Gastrocnemius medialis (tissue), 4 donors: ENCODE results near the gene BMPR1B. TPM values are rescaled to one million over a fixed set of nuclear protein-coding genes. Genes with fewer than 3 reads are reported as not detected.

Source experiments
- ATAC-seq, 2 donors: fragments of 150-250 bp; one replicate each; pipeline ENCODE4 v1.9.1; 2016
- DNase-seq, 2 donors: peaks; one replicate each; pipeline ENCODE4 v3.0.0-alpha.2; 2019
- H3K27ac ChIP-seq, 4 donors: fragments of 200-600 bp; sonication (generic); 1 replicate in 1 of 4; 2 replicates in 3 of 4; pipeline ENCODE4 v1.5.1; 2016 to 2018; ENCODE audit warnings: mild to moderate bottlenecking in 2 of 4, moderate library complexity in 1 of 4
- H3K27me3 ChIP-seq, 3 donors: fragments of 200-600 bp; sonication (generic) in 2 of 3; 1 replicate in 1 of 3; 2 replicates in 2 of 3; pipeline versions ENCODE4 v1.5.1 to v1.6.0; 2016 to 2019; ENCODE audit warnings: mild to moderate bottlenecking in 1 of 3, moderate library complexity in 1 of 3
- H3K36me3 ChIP-seq, 2 donors: fragments of 200-600 bp; sonication (generic) in 1 of 2; one replicate each; pipeline ENCODE4 v1.5.1; 2017 to 2018
- H3K4me1 ChIP-seq, 2 donors: fragments of 200-600 bp; sonication (generic) in 1 of 2; one replicate each; pipeline ENCODE4 v1.5.1; 2016 to 2017; ENCODE audit warnings: mild to moderate bottlenecking in 2 of 2
- H3K4me3 ChIP-seq, 4 donors: fragments of 200-600 bp; sonication (generic) in 3 of 4; 1 replicate in 1 of 4; 2 replicates in 3 of 4; pipeline ENCODE4 v1.5.1; 2016 to 2019; ENCODE audit warnings: mild to moderate bottlenecking in 2 of 4
- H3K9me3 ChIP-seq, 3 donors: fragments of 200-600 bp; sonication (generic) in 2 of 3; 1 replicate in 1 of 3; 2 replicates in 2 of 3; pipeline ENCODE4 v1.5.1; 2016 to 2019
- POLR2A ChIP-seq, 2 donors: fragments of 450-650 bp; IDR thresholded peaks; one replicate each; pipeline ENCODE4 v1.6.1; 2017; ENCODE audit warnings: antibody characterized with exemption in 2 of 2, mild to moderate bottlenecking in 2 of 2, moderate library complexity in 2 of 2
- in situ Hi-C, 4 donors: fragments of 200-750 bp; cut with MboI; loops; one replicate each; pipeline versions ENCODE4 v1.15.0 to v1.8.0; 2017; ENCODE audit warnings: low sequenced_read_pairs in 4 of 4
- intact Hi-C: fragments of 100-400 bp; cut with DNase I; formaldehyde crosslinking; loops from one replicate; pipeline ENCODE4 v1.15.1; 2023; ENCODE audit warnings: low total_unique reads
- total RNA-seq, 4 donors: library from RNA; depleted of rRNA; stranded (reverse); fragments of >200 nt; gene quantifications; one replicate each; pipeline versions ENCODE4 v1.1.0 to v1.2.3, GENCODE V29; 2016
- TF ChIP-seq, protein P1 (sequence below), 5 experiments: fragments of 450-650 bp in 3 of 5; fragments of 200-600 bp in 2 of 5; sonication (generic) in 2 of 5; IDR thresholded peaks in 4 of 5; conservative IDR thresholded peaks in 1 of 5; 1 replicate in 4 of 5; 2 replicates in 1 of 5; pipeline ENCODE4 v1.5.1; 2016 to 2019; ENCODE audit warnings: antibody characterized with exemption in 5 of 5, mild to moderate bottlenecking in 3 of 5, moderate library complexity in 3 of 5

BMPR1B gene
- total RNA-seq, 4 donors from 2014 or later: 0.92 to 6.9 (median 1.7) TPM

DNA sequence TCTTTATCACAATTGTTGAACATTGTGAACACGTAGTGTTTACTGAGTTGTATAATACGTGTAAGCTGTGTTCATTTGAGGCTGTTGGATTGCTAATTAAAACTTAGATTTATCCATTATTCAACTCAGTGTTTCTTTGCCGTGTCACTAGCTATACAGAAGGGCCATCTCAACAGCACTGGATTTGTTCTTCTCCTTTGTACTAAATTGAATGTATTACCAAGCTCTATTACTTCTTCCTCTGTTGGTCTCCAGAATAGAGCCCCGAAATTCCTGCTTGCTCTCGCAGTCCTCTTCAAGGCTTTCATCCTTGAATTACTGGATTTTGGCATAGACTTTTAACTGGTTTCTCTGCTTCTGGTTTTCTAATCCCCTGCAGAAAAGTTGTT lies 182.8 kb downstream of the BMPR1B start:
- Histone ChIP-seq H3K4me1 (no peaks in the 10 kb centered on the region), H3K36me3 (no peaks in the 10 kb centered on the region), H3K27me3 (no peaks in the 10 kb centered on the region), H3K27ac (no peak overlapping the region), H3K4me3 (no peak overlapping the region), H3K9me3 (no peaks in the 10 kb centered on the region)
- in situ Hi-C loops (no loop called here), intact Hi-C loops (no loop called here)
- ATAC-seq: no peak
- DNase-seq: no peak
- TF ChIP-seq, protein P1, sequence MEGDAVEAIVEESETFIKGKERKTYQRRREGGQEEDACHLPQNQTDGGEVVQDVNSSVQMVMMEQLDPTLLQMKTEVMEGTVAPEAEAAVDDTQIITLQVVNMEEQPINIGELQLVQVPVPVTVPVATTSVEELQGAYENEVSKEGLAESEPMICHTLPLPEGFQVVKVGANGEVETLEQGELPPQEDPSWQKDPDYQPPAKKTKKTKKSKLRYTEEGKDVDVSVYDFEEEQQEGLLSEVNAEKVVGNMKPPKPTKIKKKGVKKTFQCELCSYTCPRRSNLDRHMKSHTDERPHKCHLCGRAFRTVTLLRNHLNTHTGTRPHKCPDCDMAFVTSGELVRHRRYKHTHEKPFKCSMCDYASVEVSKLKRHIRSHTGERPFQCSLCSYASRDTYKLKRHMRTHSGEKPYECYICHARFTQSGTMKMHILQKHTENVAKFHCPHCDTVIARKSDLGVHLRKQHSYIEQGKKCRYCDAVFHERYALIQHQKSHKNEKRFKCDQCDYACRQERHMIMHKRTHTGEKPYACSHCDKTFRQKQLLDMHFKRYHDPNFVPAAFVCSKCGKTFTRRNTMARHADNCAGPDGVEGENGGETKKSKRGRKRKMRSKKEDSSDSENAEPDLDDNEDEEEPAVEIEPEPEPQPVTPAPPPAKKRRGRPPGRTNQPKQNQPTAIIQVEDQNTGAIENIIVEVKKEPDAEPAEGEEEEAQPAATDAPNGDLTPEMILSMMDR (IDR thresholded peaks at IDR 0.05 in 4 of 5, conservative IDR thresholded peaks at IDR 0.05 in 1 of 5): no peak
- TF ChIP-seq POLR2A (IDR thresholded peaks at IDR 0.05): no peak

DNA sequence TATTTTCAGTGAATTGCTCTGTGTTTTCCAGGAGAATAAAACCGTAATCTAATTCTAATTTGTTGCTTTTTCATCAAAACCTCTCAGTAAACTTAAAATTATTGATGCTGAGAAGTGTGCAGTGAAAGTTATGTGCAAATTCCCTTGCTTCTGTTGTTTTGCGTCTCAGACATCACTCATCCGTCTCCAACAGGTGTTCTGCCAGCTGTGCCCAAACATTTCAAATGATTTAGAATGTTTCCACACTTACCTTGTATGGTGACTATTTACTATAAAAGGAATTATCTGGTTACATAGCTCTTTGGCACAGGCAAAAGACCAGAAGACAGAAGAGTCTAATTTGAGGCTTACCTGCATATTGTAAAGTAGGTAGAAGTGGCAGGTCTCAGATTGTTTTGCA lies 184.0 kb downstream of the BMPR1B start:
- DNase-seq: no peak
- TF ChIP-seq, protein P1 (IDR thresholded peaks at IDR 0.05 in 4 of 5, conservative IDR thresholded peaks at IDR 0.05 in 1 of 5): no peak
- TF ChIP-seq POLR2A (IDR thresholded peaks at IDR 0.05): no peak
- no peak for ATAC-seq

DNA sequence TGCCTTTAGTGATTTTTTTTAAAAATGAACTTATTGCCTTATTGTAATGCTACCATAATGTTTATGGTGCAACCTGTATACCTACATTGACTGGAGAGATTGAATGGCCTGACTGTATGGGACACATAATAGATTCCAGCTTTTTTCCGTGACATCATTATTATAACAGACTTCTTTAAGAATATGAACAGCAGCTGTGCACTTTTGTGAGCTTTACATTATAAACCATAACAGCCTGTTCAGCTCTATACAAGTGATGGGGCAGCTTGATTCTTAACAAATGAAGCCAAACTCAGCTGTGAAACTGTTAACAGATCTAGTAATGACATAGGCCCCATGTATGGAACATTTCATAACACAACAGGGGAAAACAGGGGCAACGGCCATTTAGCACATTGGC lies 187.0 kb downstream of the BMPR1B start:
- intact Hi-C loops: no loop called here
- TF ChIP-seq POLR2A (IDR thresholded peaks at IDR 0.05): no peak
- TF ChIP-seq, protein P1 (IDR thresholded peaks at IDR 0.05 in 4 of 5, conservative IDR thresholded peaks at IDR 0.05 in 1 of 5): no peak
- DNase-seq (no peak), ATAC-seq (no peak)
- no peaks in the 10 kb centered on the region for H3K27me3 ChIP-seq
- no peaks in the 10 kb centered on the region for H3K36me3 ChIP-seq
- in situ Hi-C loops: no loop called here
- no peak overlapping the region for H3K4me3 ChIP-seq
- no peaks in the 10 kb centered on the region for H3K9me3 ChIP-seq
- no peaks in the 10 kb centered on the region for H3K4me1 ChIP-seq
- H3K27ac ChIP-seq: no peak overlapping the region

More for the DNA sequence above, 184.0 kb downstream of the BMPR1B start:
- Histone ChIP-seq H3K4me3 (no peak overlapping the region), H3K27ac (no peak overlapping the region), H3K9me3 (no peaks in the 10 kb centered on the region), H3K4me1 (no peaks in the 10 kb centered on the region), H3K27me3 (no peaks in the 10 kb centered on the region), H3K36me3 (no peaks in the 10 kb centered on the region)
- in situ Hi-C loops (no loop called here), intact Hi-C loops (no loop called here)

DNA sequence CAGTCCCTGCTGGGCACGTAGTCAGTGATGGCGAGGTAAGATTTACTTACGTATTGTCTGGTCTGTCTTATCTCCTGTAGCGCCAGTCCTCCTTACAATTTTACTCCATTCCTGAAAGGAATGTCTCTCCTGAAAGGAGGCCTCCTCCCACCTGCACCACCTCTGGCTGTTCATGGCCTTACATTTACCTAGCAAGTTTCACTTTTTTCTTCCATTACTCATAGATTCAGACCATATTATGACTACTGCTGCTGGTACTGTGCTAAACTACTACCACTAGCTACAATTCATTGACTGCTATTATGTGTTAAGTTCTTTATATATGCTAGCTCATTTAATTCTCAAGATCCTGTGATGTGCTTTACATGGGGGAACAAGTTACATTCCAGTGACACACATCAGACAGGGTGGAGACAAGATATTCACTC lies 189.9 kb downstream of the BMPR1B start:
- intact Hi-C loops: no loop called here
- in situ Hi-C loops: no loop called here
- TF ChIP-seq, protein P1 (IDR thresholded peaks at IDR 0.05 in 4 of 5, conservative IDR thresholded peaks at IDR 0.05 in 1 of 5): no peak
- no peak for TF ChIP-seq POLR2A (IDR thresholded peaks at IDR 0.05)
- ATAC-seq (no peak), DNase-seq (no peak)
- no peaks in the 10 kb centered on the region for H3K9me3 ChIP-seq
- no peak overlapping the region for H3K4me3 ChIP-seq
- no peaks in the 10 kb centered on the region for H3K36me3 ChIP-seq
- no peaks in the 10 kb centered on the region for H3K27me3 ChIP-seq
- H3K4me1 ChIP-seq: no peaks in the 10 kb centered on the region
- no peak overlapping the region for H3K27ac ChIP-seq

DNA sequence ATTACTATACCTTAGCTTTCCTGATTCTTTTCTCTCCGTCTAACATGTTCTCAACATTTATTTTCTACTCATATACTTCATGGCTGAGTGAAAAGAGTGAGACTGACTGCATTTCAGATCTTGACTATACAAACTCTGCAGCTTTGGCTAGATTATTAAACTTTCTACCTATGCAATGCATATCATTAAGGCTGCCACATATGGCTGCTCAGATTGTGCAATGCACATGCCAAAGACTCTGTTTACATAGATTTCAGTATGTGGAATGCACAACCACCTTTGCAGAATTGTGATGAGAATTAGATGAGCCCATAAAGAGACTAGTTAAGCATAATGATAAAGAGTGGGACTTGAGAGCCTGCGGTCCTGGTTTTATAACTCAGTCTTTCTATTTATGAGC lies 196.5 kb downstream of the BMPR1B start:
- TF ChIP-seq POLR2A (IDR thresholded peaks at IDR 0.05): no peak
- TF ChIP-seq, protein P1 (IDR thresholded peaks at IDR 0.05 in 4 of 5, conservative IDR thresholded peaks at IDR 0.05 in 1 of 5): no peak
- intact Hi-C loops: no loop called here
- DNase-seq (no peak), ATAC-seq (no peak)
- H3K4me1 ChIP-seq: no peaks in the 10 kb centered on the region
- no peaks in the 10 kb centered on the region for H3K9me3 ChIP-seq
- H3K36me3 ChIP-seq: no peaks in the 10 kb centered on the region
- in situ Hi-C loops: no loop called here
- no peaks in the 10 kb centered on the region for H3K27me3 ChIP-seq
- H3K27ac ChIP-seq: no peak overlapping the region
- no peak overlapping the region for H3K4me3 ChIP-seq
